ENCODE results near the gene CHST15. TPM values are rescaled to one million over a fixed set of nuclear protein-coding genes. Genes with fewer than 3 reads are reported as not detected.

The CHST15 gene
- total and polyA plus RNA-seq, 2 of the 8 experiments (the other 6 are each of a cell fraction or from before 2014, with no cell fraction given) = 8.8 to 9.1 TPM

- peaks cover 4 to 28% (median 22%) of the 10 kb centered on the region in 4 experiments; a peak in 6 of 7 replicates for H3K4me1 ChIP-seq (replicated peaks in 1 of 4; ENCODE audit: control insufficient read depth in 3 of 4, insufficient read depth in 4 of 4, low read length in 3 of 4)
- H2BK12ac ChIP-seq (ENCODE audit: low read depth, low read length) = no peak overlapping the region
- no peaks in the 10 kb centered on the region for H4K20me1 ChIP-seq (replicated peaks in 1 of 2; ENCODE audit: control insufficient read depth in 1 of 2, insufficient read depth in 2 of 2, low read length in 2 of 2)
- H2BK20ac ChIP-seq (ENCODE audit: low read length) = peak overlapping the region; percentile 64; the same call in 1 of the 2 replicates
- 89% methylated on average over 6 of the region's 6 CpGs; no CpG with 5 or more reads in 1 of the 2 experiments for WGBS, 2 experiments (ENCODE audit: extremely low coverage in 1 of 2, insufficient coverage in 1 of 2, insufficient read length in 1 of 2, insufficient replicate concordance in 2 of 2, low coverage in 1 of 2, low lambda C conversion rate in 2 of 2, missing lambda C conversion rate in 1 of 2)
- 0 out of 2 replicates have a peak overlapping the region, but pooled peaks have one; percentile 80 for H2AK5ac ChIP-seq (ENCODE audit: low read depth, low read length)
- no peak overlapping the region for H3K27ac ChIP-seq (ENCODE audit: low read depth, low read length)
- no peak overlapping the region for H4K91ac ChIP-seq (replicated peaks; ENCODE audit: insufficient read length, low read length)
- H3K23me2 ChIP-seq (ENCODE audit: low read depth, low read length) = no peaks in the 10 kb centered on the region
- TF ChIP-seq KDM1A (IDR thresholded peaks at IDR 0.05; ENCODE audit: borderline replicate concordance, low read length) (no peak), YY1 (IDR thresholded peaks at IDR 0.05; ENCODE audit: low read depth, low read length) (no peak), BACH1 (IDR thresholded peaks at IDR 0.05; ENCODE audit: low read length) (no peak), TAF1 (IDR thresholded peaks at IDR 0.05; ENCODE audit: low read depth, low read length) (no peak), JUND (IDR thresholded peaks at IDR 0.05; ENCODE audit: low read length) (no peak), TEAD4 (IDR thresholded peaks at IDR 0.05; ENCODE audit: low read depth, low read length) (no peak), FOSL1 (IDR thresholded peaks at IDR 0.05; ENCODE audit: insufficient read depth, low read depth, low read length) (no peak), CREB1 (IDR thresholded peaks at IDR 0.05) (no peak), SIX5 (IDR thresholded peaks at IDR 0.05; ENCODE audit: low read depth, low read length) (no peak), BRCA1 (IDR thresholded peaks at IDR 0.05; ENCODE audit: low read depth, low read length) (no peak), RNF2 (IDR thresholded peaks at IDR 0.05; ENCODE audit: borderline replicate concordance, low read depth, low read length, missing control alignments, poor library complexity, severe bottlenecking) (no peak), CHD2 (IDR thresholded peaks at IDR 0.05; ENCODE audit: low read length) (no peak), JUN (IDR thresholded peaks at IDR 0.05; ENCODE audit: low read depth, low read length) (no peak), SUZ12 (IDR thresholded peaks at IDR 0.05; ENCODE audit: low read length) (no peak), SIRT6 (IDR thresholded peaks at IDR 0.05; ENCODE audit: low read length) (no peak)
- no peak overlapping the region for H3K4me3 ChIP-seq (ENCODE audit: extremely low read depth in 1 of 4, insufficient read depth in 2 of 4, low read depth in 3 of 4, low read length in 4 of 4)
- H4K8ac ChIP-seq (ENCODE audit: extremely low read depth, insufficient read depth, low read length) = no peak overlapping the region
- ChIA-PET CTCF (ENCODE audit: partially characterized antibody) (no interaction called here), POLR2A (ENCODE audit: partially characterized antibody) (interaction anchor here (3.6 kb wide), 1 partner anchor 11 kb away, joined by 20 read pairs; no protein-coding TSS in a partner anchor)
- 0 out of 2 replicates have a peak overlapping the region, but pooled peaks have one; percentile 69 for H2BK5ac ChIP-seq (ENCODE audit: low read depth, low read length)
- no peaks in the 10 kb centered on the region for H3K9me3 ChIP-seq (ENCODE audit: insufficient read depth in 2 of 2, low read depth in 1 of 2, low read length in 1 of 2)
- no peak overlapping the region for H3K23ac ChIP-seq (ENCODE audit: insufficient read length)
- no peaks in the 10 kb centered on the region for H3K27me3 ChIP-seq (replicated peaks in 1 of 4; ENCODE audit: control insufficient read depth in 3 of 4, extremely low read depth in 1 of 4, insufficient read depth in 3 of 4, low read length in 3 of 4)
- H3K9ac ChIP-seq (replicated peaks in 1 of 4; ENCODE audit: extremely low read depth in 1 of 4, low read depth in 3 of 4, low read length in 3 of 4) = no peak overlapping the region
- H4K5ac ChIP-seq (ENCODE audit: insufficient read length, low read depth, low read length) = no peak overlapping the region
- H3K18ac ChIP-seq (ENCODE audit: extremely low read depth, low read length) = 0 out of 2 replicates have a peak overlapping the region, but pooled peaks have one; percentile 13
- peaks cover 2% of the 10 kb centered on the region for H3K79me1 ChIP-seq (ENCODE audit: low read depth, low read length)
- H3K56ac ChIP-seq (replicated peaks; ENCODE audit: insufficient read length, low read depth, low read length) = no peak overlapping the region
- no peak for FAIRE-seq
- no peaks in the 10 kb centered on the region for H3K79me2 ChIP-seq (ENCODE audit: control insufficient read depth in 1 of 2, insufficient read depth in 2 of 2, low read length in 2 of 2)
- H2AFZ ChIP-seq (ENCODE audit: low read length) = no peak overlapping the region
- no peak for DNase-seq (ENCODE audit: low read depth in 1 of 2, low spot score in 2 of 2)
- no peaks in the 10 kb centered on the region for H3K36me3 ChIP-seq (ENCODE audit: control insufficient read depth in 2 of 4, insufficient read depth in 4 of 4, low read length in 3 of 4)
- H2BK15ac ChIP-seq (ENCODE audit: low read length) = peak overlapping the region; percentile 99; the same call in 1 of the 2 replicates
- no peak overlapping the region for H3K14ac ChIP-seq (ENCODE audit: insufficient read length)
- no peak overlapping the region for H2BK120ac ChIP-seq (replicated peaks; ENCODE audit: low read depth, low read length)
- 0 out of 4 replicates have a peak overlapping the region, but pooled peaks of 1 of the 2 experiments have one; percentile 63 for H3K4me2 ChIP-seq (ENCODE audit: insufficient read depth in 1 of 2, low read depth in 2 of 2, low read length in 2 of 2)
- no peak overlapping the region for H3K4ac ChIP-seq (replicated peaks; ENCODE audit: insufficient read length, low read depth, low read length)
Observed at GRCh38 chr10:124064676-124065075, 28.7 kb downstream of the CHST15 start.
